ENCODE results near the gene FOXE1.

The FOXE1 gene

GRCh38 chr9:97866848-97867247 lies 13.8 kb downstream of the FOXE1 start:
- no peak for DNase-seq

GRCh38 chr9:97868859-97869258 lies 15.8 kb downstream of the FOXE1 start:
- no peak for DNase-seq

- no peak for DNase-seq
These were observed 20.4 kb downstream of the FOXE1 start for GRCh38 chr9:97873425-97873824.

GRCh38 chr9:97873882-97874281 lies 20.9 kb downstream of the FOXE1 start:
- no peak for DNase-seq

- no peak for DNase-seq
These were observed 21.6 kb downstream of the FOXE1 start for GRCh38 chr9:97874624-97875023.

- no peak for DNase-seq
These were observed 22.1 kb downstream of the FOXE1 start for GRCh38 chr9:97875111-97875510.

- DNase-seq = no peak
These were observed 23.0 kb downstream of the FOXE1 start for GRCh38 chr9:97876061-97876460.

GRCh38 chr9:97880336-97880735 lies 27.3 kb downstream of the FOXE1 start:
- DNase-seq = no peak

- DNase-seq = no peak
These were observed 37.2 kb downstream of the FOXE1 start for GRCh38 chr9:97889941-97890887.

- no peak for DNase-seq
These were observed 38.7 kb downstream of the FOXE1 start for GRCh38 chr9:97891736-97892135.

- DNase-seq = no peak
These were observed 39.4 kb downstream of the FOXE1 start for GRCh38 chr9:97892421-97892820.

GRCh38 chr9:97895211-97895610 lies 42.2 kb downstream of the FOXE1 start:
- DNase-seq = no peak

- no peak for DNase-seq
These were observed 42.8 kb downstream of the FOXE1 start for GRCh38 chr9:97895695-97896332.

- DNase-seq = no peak
These were observed 47.2 kb downstream of the FOXE1 start for GRCh38 chr9:97900103-97900737.

GRCh38 chr9:97900738-97901565 lies 47.9 kb downstream of the FOXE1 start:
- DNase-seq = peak; percentile 13

- DNase-seq = no peak
These were observed 50.2 kb downstream of the FOXE1 start for GRCh38 chr9:97903177-97903576.

- DNase-seq = no peak
These were observed 51.7 kb downstream of the FOXE1 start for GRCh38 chr9:97904725-97905124.

GRCh38 chr9:97905228-97905627 lies 52.2 kb downstream of the FOXE1 start:
- no peak for DNase-seq
